Cardiac fibroblast (primary cell): ENCODE data around the gene RREB1.

Source experiments
- DNase-seq, 2 donors: peaks; one replicate each; pipeline versions ENCODE4 v3.0.0 to v3.0.0-alpha.2; 2010; ENCODE audit warnings: low read depth in 2 of 2
- H3K4me3 ChIP-seq, 2 donors: replicated peaks in 1 of 2; 1 replicate in 1 of 2; 2 replicates in 1 of 2; pipeline ENCODE4 v1.5.1; 2011; ENCODE audit warnings: low read depth in 2 of 2, low read length in 2 of 2, mild to moderate bottlenecking in 2 of 2, moderate library complexity in 1 of 2
- CTCF ChIP-seq: IDR thresholded peaks from one replicate; pipeline ENCODE4 v1.5.1; 2011; ENCODE audit warnings: low read depth, mild to moderate bottlenecking, low read length, inconsistent platforms

The RREB1 gene

GRCh38 chr6:7196685-7197283 is 89.0 kb downstream of the RREB1 start:
- no peak for DNase-seq
- H3K4me3 ChIP-seq, result no peak overlapping the region
- no peak for TF ChIP-seq CTCF

GRCh38 chr6:7197747-7198146 is 90.0 kb downstream of the RREB1 start:
- no peak for TF ChIP-seq CTCF
- no peak for DNase-seq
- no peak overlapping the region for H3K4me3 ChIP-seq

- DNase-seq, result no peak
- TF ChIP-seq CTCF, result no peak
- no peak overlapping the region for H3K4me3 ChIP-seq
Observed at GRCh38 chr6:7198833-7199800, 91.4 kb downstream of the RREB1 start.

GRCh38 chr6:7200598-7201443 is 93.1 kb downstream of the RREB1 start:
- no peak overlapping the region for H3K4me3 ChIP-seq
- TF ChIP-seq CTCF, result no peak
- DNase-seq, result no peak

DNA sequence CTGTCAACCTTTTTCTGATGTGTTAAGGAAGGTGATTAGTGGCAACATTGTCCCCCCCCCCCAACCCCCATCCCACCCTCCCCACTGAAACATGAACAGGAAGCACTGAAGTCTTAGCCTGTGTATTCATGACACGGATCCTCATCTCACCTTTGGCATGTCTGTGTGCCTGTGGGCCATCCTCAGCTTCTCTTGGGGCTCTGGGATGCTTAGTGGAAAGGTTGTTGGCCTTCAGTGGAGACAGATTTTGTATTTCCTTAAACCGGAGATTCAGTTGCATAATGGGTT is 93.6 kb downstream of the RREB1 start:
- no peak overlapping the region for H3K4me3 ChIP-seq
- no peak for TF ChIP-seq CTCF
- no peak for DNase-seq

DNA sequence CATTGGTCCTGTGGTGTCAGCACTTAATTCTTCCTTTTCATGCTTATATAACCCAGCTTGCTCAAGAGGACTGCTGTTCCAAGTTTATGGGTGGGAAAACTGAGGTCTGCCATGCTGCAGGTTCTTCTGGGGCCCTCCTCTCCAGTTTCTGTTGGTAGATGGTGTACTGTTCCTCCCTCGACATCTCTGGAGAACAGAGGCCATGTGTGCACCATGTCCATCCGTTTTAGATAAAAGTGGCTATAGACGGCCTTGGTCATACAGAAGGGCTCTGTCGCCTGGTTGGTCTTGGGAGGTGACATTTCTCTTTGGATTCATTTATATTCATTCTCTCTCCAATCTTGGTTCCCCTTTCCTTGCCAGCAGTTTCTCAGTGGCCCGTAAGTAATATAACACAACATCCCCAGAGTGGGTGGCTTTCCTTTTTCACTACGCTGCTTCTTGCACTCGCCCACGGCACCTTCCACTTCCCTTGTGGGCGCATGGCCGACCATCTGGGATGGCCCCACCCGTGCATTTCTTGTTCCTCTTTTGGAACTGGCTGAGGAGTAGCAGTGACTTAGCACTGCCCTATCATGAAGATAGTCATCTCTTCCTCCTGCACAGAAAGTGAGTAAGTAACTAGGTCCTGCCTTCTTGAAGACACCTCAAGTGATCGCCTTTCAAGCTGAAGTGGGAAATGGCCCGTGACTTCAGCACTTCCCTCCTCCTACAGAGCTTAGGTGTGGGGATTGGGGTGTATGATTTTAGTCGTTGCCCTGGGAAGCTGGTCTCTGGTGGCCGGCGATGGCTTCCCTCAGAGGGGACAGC is 94.2 kb downstream of the RREB1 start:
- no peak overlapping the region for H3K4me3 ChIP-seq
- no peak for DNase-seq

More for the DNA sequence above, 94.2 kb downstream of the RREB1 start:
- TF ChIP-seq CTCF, result no peak
